K562 (cell line): ENCODE data around the gene ZCCHC8.

ENCODE experiments used
- CEBPZ ChIP-seq: fragments of 150-350 bp; IDR thresholded peaks from 2 replicates; pipeline ENCODE4 v1.6.1; 2014; ENCODE audit warnings: low read depth, mild to moderate bottlenecking, low read length, borderline replicate concordance
- TF ChIP-seq, protein P1 (sequence below): fragments of 450-650 bp; formaldehyde crosslinking; IDR thresholded peaks from 2 replicates; pipeline ENCODE4 v1.4.0; 2022; ENCODE audit warnings: missing genetic modification characterization
- TF ChIP-seq, protein P2 (sequence below): fragments of 450-650 bp; IDR thresholded peaks from 2 replicates; pipeline ENCODE4 v1.6.1; 2016

GRCh38 chr12:122457627-122458026 lies 43.1 kb downstream of the ZCCHC8 start:
- TF ChIP-seq, protein P1, sequence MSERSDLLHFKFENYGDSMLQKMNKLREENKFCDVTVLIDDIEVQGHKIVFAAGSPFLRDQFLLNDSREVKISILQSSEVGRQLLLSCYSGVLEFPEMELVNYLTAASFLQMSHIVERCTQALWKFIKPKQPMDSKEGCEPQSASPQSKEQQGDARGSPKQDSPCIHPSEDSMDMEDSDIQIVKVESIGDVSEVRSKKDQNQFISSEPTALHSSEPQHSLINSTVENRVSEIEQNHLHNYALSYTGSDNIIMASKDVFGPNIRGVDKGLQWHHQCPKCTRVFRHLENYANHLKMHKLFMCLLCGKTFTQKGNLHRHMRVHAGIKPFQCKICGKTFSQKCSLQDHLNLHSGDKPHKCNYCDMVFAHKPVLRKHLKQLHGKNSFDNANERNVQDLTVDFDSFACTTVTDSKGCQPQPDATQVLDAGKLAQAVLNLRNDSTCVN (CRISPR knock-in tag): no peak
- TF ChIP-seq CEBPZ: no peak
- TF ChIP-seq, protein P2, sequence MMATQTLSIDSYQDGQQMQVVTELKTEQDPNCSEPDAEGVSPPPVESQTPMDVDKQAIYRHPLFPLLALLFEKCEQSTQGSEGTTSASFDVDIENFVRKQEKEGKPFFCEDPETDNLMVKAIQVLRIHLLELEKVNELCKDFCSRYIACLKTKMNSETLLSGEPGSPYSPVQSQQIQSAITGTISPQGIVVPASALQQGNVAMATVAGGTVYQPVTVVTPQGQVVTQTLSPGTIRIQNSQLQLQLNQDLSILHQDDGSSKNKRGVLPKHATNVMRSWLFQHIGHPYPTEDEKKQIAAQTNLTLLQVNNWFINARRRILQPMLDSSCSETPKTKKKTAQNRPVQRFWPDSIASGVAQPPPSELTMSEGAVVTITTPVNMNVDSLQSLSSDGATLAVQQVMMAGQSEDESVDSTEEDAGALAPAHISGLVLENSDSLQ: no peak
